Measurements from ENCODE around the gene CALHM5.

The CALHM5 gene

GRCh38 chr6:116461932-116462885, 49.2 kb upstream of the CALHM5 start:
- ChIA-PET CTCF (interaction anchor here (0.8 to 1.0 kb wide), 4 partner anchors 49 to 174 kb away, joined by 3 to 4 read pairs (median 3); partner anchors contain the start of gene CALHM5), POLR2A (no interaction called here)
- TF ChIP-seq ZNF639 (tag by site-specific recombination; IDR thresholded peaks at IDR 0.05) = no peak
- no peak for TF ChIP-seq ZNF510 (tag by site-specific recombination; IDR thresholded peaks at IDR 0.05; ENCODE audit: insufficient replicate concordance)
- TF ChIP-seq ZIC2 (tag by site-specific recombination; IDR thresholded peaks at IDR 0.05) = no peak
- no peak for TF ChIP-seq ZNF513 (tag by site-specific recombination; IDR thresholded peaks at IDR 0.05)
- no peak for TF ChIP-seq ZNF416 (tag by site-specific recombination; IDR thresholded peaks at IDR 0.05)
- H3K4me1 ChIP-seq (ENCODE audit: control insufficient read depth, insufficient read depth, low read length) = no peaks in the 10 kb centered on the region
- H3K4me3 ChIP-seq (ENCODE audit: low read depth, low read length) = peak overlapping the region; percentile 14
- H3K36me3 ChIP-seq (ENCODE audit: control insufficient read depth in 2 of 2, insufficient read depth in 1 of 2, low read length in 2 of 2) = no peaks in the 10 kb centered on the region
- no peaks in the 10 kb centered on the region for H3K9me3 ChIP-seq (ENCODE audit: control insufficient read depth, insufficient read depth, low read depth, low read length)
- peak overlapping the region; percentile 36; the same call in 1 of the 2 replicates for H3K27ac ChIP-seq (ENCODE audit: extremely low read depth, low read depth, low read length)

GRCh38 chr6:116463301-116463700, 48.1 kb upstream of the CALHM5 start:
- Histone ChIP-seq H3K9me3 (ENCODE audit: control insufficient read depth, insufficient read depth, low read depth, low read length) (no peaks in the 10 kb centered on the region), H3K4me1 (ENCODE audit: control insufficient read depth, insufficient read depth, low read length) (no peaks in the 10 kb centered on the region), H3K36me3 (ENCODE audit: control insufficient read depth in 2 of 2, insufficient read depth in 1 of 2, low read length in 2 of 2) (no peaks in the 10 kb centered on the region), H3K4me3 (ENCODE audit: low read depth, low read length) (no peak overlapping the region), H3K27ac (ENCODE audit: extremely low read depth, low read depth, low read length) (no peak overlapping the region)
- CTCF ChIA-PET = interaction anchor here (0.6 to 1.7 kb wide), 5 partner anchors 67 to 195 kb away, joined by 3 to 6 read pairs (median 3); no protein-coding TSS in a partner anchor
- TF ChIP-seq SALL2 (tag by site-specific recombination; IDR thresholded peaks at IDR 0.05; ENCODE audit: borderline replicate concordance) = no peak
- TF ChIP-seq ZNF350 (tag by site-specific recombination; IDR thresholded peaks at IDR 0.05) = no peak
- TF ChIP-seq KLF1 (tag by site-specific recombination; IDR thresholded peaks at IDR 0.05) = no peak
- no peak for TF ChIP-seq KLF9 (tag by site-specific recombination; IDR thresholded peaks at IDR 0.05; ENCODE audit: low read depth)
- no peak for TF ChIP-seq ZNF112 (tag by site-specific recombination; IDR thresholded peaks at IDR 0.05)
- TF ChIP-seq ZNF843 (tag by site-specific recombination; IDR thresholded peaks at IDR 0.05) = no peak
- TF ChIP-seq ZNF664 (tag by site-specific recombination; IDR thresholded peaks at IDR 0.05) = no peak
- POLR2A ChIA-PET = no interaction called here

- ChIA-PET CTCF (interaction anchor here (0.5 to 1.1 kb wide), 4 partner anchors 22 to 1511 kb away, joined by 3 to 4 read pairs (median 4); partner anchors contain the start of gene CALHM5), POLR2A (no interaction called here)
- Histone ChIP-seq H3K9me3 (ENCODE audit: control insufficient read depth, insufficient read depth, low read depth, low read length) (no peaks in the 10 kb centered on the region), H3K27ac (ENCODE audit: extremely low read depth, low read depth, low read length) (no peak overlapping the region), H3K4me1 (ENCODE audit: control insufficient read depth, insufficient read depth, low read length) (no peaks in the 10 kb centered on the region), H3K36me3 (ENCODE audit: control insufficient read depth in 2 of 2, insufficient read depth in 1 of 2, low read length in 2 of 2) (no peaks in the 10 kb centered on the region), H3K4me3 (ENCODE audit: low read depth, low read length) (no peak overlapping the region)
- TF ChIP-seq ZNF341 (tag by site-specific recombination; IDR thresholded peaks at IDR 0.05; ENCODE audit: low read depth) (no peak), ZNF692 (tag by site-specific recombination; IDR thresholded peaks at IDR 0.05) (no peak), ZBTB11 (tag by site-specific recombination; conservative IDR thresholded peaks at IDR 0.05; ENCODE audit: low read depth) (no peak), YY1 (tag by site-specific recombination; IDR thresholded peaks at IDR 0.05) (no peak), ZNF214 (tag by site-specific recombination; IDR thresholded peaks at IDR 0.05; ENCODE audit: borderline replicate concordance) (no peak), ZNF514 (tag by site-specific recombination; IDR thresholded peaks at IDR 0.05) (no peak), KLF16 (tag by site-specific recombination; IDR thresholded peaks at IDR 0.05) (no peak), OVOL3 (tag by site-specific recombination; IDR thresholded peaks at IDR 0.05) (no peak), ZFP3 (tag by site-specific recombination; IDR thresholded peaks at IDR 0.05; ENCODE audit: low read depth) (no peak), ZNF24 (tag by site-specific recombination; IDR thresholded peaks at IDR 0.05) (no peak)
Measured at GRCh38 chr6:116465246-116465645, 46.2 kb upstream of the CALHM5 start.
